ENCODE results near the gene MAML3. TPM values are rescaled to one million over a fixed set of nuclear protein-coding genes. Genes with fewer than 3 reads are reported as not detected.

Gene MAML3
- polyA plus RNA-seq, 6 donors from 2014 or later = 0.37 to 2.7 (median 1.1) TPM

DNA sequence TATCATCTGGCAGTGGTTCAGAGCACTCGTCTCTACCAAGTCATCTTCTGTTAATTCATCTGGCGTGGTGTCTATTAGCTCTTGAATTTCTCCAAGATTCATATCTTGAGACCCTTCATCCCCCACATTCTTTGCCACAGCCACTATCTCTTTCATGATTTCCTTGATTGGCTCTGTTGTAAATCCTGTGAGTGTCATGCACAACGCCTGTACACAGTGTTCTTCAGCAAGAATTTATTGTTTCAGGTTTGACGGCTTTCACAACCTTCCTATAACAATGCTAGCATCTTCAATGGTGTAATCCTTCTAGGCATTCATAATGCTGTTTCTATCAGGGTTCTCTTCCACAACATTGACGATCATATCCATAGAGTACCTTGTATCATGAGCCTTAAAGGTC is 457.5 kb downstream of the MAML3 start:
- Mint-ChIP-seq H3K36me3 (peaks cover 0 to 4% of the 10 kb centered on the region in 2 donors), H3K27me3 (no peaks in the 10 kb centered on the region), H3K4me3 (no peak overlapping the region), H3K27ac (no peak overlapping the region), H3K9me3 (peaks cover 0 to 12% (median 3%) of the 10 kb centered on the region in 7 donors), H3K4me1 (peaks cover 4 to 7% (median 4%) of the 10 kb centered on the region in 3 donors)
- ATAC-seq (ENCODE audit: low read depth in 2 of 2) (no peak), DNase-seq (no peak)

DNA sequence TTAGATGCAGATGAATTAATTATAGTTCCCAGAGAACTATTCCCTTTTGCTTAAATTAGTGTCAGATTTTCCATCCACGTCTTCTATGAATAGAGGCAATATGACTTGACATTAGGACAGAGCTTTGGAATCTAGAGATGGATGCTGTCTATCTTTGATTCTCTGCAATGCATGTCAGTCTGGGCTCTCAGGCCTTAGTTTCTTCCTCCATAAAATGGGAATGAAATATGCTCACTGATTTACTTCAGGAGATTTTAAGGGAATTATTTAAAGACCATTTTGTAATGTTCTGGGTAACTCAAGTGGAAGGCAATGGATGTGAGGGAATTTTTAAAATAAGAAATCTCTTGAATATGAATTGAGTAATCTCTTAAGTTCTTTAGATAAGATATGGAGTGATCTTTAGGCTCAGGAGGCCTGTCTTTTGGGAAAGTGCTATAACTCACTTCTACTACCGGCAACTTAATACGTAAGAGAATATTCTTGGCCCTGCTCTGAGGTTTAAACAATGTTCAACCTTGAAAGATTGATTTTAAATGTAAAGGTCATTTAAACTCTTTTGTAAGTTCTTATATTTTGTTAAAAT is 459.4 kb downstream of the MAML3 start:
- Mint-ChIP-seq H3K27ac (no peak overlapping the region), H3K4me1 (peaks cover 4 to 8% (median 7%) of the 10 kb centered on the region in 3 donors), H3K36me3 (peaks cover 0 to 4% of the 10 kb centered on the region in 2 donors), H3K9me3 (peaks cover 0 to 12% (median 3%) of the 10 kb centered on the region in 7 donors), H3K27me3 (no peaks in the 10 kb centered on the region), H3K4me3 (no peak overlapping the region)
- ATAC-seq (ENCODE audit: low read depth in 2 of 2) (no peak), DNase-seq (no peak)

DNA sequence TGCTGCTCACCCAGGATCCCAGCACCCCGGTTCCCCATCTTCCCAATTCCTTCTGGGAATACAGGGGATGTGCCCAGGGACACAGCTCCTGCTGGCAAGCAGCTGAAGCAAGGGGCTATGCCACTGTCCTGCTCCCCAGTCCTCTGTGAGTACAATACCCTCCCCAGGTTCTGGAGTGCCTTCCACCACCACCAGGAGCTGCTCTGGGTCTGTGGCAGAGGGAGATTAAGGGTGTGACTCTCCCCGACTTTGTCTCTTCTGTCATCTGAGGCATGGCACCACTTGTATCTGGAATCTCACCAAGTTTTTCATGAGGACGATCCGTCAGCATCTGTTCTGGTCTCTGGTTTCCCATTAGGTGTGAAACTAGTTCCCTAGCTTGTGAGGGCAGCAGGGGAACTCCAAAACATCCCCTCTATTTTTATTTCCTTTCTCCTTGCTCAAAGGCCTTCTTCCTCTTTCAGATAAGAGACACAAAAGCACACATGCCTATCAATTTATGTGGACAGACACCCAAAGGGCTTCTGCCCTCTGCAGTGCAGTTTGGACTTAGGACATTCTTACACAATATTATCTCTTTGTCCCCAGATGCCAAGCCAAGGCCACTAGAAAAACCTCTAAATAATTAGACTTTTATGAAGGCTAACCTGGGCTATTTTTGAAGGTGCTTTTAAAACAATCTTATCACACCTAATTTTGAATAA is 461.5 kb downstream of the MAML3 start:
- peak overlapping the region in 1 of 6 donors; percentile 16 for H3K27ac Mint-ChIP-seq
- no peaks in the 10 kb centered on the region for H3K27me3 Mint-ChIP-seq

DNA sequence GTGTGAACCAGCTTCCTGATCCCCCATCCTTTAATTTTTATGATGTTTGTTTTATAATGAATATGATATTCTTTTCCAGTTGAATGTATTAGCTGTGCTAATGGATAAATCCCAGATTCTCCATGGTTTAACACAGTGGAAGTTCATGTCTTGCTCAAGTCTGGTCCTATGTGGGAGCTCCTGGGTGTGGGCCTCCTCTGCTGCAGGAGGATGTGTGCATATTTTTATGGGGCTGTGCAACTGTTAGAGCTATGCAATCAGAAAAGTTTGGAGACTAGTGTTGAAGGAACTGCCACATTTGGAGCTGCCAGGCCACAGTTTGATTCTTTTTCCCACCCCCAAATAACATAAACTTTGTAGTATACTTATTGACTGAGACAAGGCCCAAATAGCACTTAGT is 463.6 kb downstream of the MAML3 start:
- H3K36me3 Mint-ChIP-seq = no peaks in the 10 kb centered on the region
- ATAC-seq (ENCODE audit: low read depth in 2 of 2) (no peak), DNase-seq (no peak)
- H3K27me3 Mint-ChIP-seq = no peaks in the 10 kb centered on the region
- no peaks in the 10 kb centered on the region for H3K9me3 Mint-ChIP-seq
- H3K4me3 Mint-ChIP-seq = no peak overlapping the region
- no peak overlapping the region for H3K27ac Mint-ChIP-seq
- H3K4me1 Mint-ChIP-seq = peaks cover 4 to 8% (median 7%) of the 10 kb centered on the region in 3 donors

More for the DNA sequence above, 461.5 kb downstream of the MAML3 start:
- H3K9me3 Mint-ChIP-seq = peaks cover 0 to 6% (median 0%) of the 10 kb centered on the region in 7 donors
- H3K4me3 Mint-ChIP-seq = no peak overlapping the region
- ATAC-seq (ENCODE audit: low read depth in 2 of 2) (peak in 1 of 2 donors; percentile 39), DNase-seq (no peak)
- peaks cover 4 to 8% (median 7%) of the 10 kb centered on the region in 3 donors for H3K4me1 Mint-ChIP-seq
- no peaks in the 10 kb centered on the region for H3K36me3 Mint-ChIP-seq

DNA sequence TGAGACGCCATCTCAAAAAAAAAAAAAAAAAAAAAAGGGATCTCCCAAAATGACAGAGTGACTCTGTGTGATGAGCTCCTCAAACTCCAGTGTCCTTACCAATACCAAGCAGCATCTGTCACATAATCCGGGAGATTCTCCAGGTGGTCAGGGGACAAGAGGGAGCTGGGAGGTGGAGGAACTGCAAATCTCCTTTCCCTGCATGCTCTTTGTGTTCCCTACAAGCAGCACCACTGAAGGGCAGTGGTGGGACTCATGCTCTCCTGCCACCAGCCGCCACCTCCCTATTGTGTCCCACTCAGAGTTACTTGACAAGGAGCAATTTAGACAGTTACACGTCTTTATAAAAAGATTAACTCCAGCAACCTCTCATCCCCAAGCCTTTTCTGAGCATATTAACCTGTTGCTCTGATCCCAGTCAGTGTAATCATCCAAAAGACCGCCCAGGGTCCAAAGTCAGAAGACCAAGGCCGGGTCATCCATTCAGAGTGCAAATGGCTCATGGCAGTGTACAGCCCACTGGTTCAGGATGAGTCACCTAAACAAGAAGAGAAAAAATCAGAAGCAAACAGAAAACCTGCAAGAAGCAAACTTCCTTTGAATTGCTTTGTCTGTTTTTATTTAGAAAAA is 464.8 kb downstream of the MAML3 start:
- Mint-ChIP-seq H3K4me3 (no peak overlapping the region), H3K9me3 (peaks cover 0 to 4% (median 0%) of the 10 kb centered on the region in 7 donors), H3K27me3 (no peaks in the 10 kb centered on the region), H3K27ac (no peak overlapping the region), H3K4me1 (peaks cover 4 to 8% (median 7%) of the 10 kb centered on the region in 3 donors), H3K36me3 (no peaks in the 10 kb centered on the region)
- DNase-seq (no peak), ATAC-seq (ENCODE audit: low read depth in 2 of 2) (no peak)

DNA sequence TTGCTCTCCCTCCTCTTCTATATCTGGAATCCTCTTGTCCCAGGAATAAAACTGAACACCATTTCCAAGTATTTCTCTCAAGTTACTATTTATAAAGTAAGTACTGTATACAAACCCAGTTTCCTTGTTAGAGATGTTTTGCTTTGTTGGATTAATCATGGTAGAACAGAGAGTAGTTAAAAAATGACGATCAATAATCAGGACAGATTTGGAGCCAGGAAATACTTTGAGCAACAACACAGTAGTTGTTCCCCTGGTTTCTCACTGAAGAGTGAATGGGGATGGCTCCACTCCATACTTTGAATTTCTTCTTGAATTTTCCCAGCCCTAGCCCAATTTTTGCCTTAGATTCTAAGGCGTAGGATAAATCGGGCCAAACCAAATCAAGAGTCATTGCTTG is 467.0 kb downstream of the MAML3 start:
- Mint-ChIP-seq H3K36me3 (no peaks in the 10 kb centered on the region), H3K27ac (no peak overlapping the region), H3K4me3 (no peak overlapping the region), H3K4me1 (peaks cover 0 to 3% (median 0%) of the 10 kb centered on the region in 3 donors), H3K27me3 (no peaks in the 10 kb centered on the region), H3K9me3 (peaks cover 0 to 4% (median 0%) of the 10 kb centered on the region in 7 donors)
- no peak for DNase-seq
- ATAC-seq (ENCODE audit: low read depth in 2 of 2) = no peak

DNA sequence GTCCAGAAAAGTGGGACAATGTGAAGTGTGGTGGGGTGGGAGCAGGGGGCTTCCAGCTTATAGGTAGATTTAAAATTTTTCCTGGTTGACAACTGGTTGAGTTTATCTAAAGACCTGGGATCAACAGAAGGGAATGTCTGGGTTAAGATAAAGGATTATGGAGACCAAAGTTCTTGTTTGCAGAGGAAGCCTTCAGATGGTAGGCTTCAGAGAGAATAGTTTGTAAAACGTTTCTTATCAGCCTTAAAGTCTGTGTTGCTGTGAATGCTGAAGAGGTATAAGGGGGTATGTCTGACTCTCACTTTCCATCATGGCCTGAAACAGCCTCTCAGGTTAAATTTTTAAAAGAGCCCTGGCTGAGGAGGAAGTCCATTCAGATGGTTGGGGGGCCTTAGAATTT is 467.9 kb downstream of the MAML3 start:
- no peak overlapping the region for H3K27ac Mint-ChIP-seq

DNA sequence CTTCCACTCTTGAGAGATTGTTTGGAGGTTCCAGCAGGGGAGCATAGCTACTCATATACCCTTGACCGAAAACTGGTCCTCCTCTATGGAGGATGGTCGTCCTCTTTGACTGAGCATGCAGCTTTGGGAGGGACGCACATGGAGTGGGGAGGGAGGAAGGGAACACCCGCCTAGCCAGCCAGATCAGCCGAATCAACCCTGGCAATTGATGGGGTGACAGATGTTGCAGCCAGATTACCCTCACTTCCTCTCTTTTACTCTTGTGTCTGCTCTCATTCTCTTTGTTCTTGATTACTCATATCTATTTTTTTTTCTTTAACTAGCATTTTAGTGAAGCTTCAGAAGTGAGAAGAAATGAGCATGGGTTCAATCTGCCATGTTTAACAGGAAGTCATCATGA is 468.8 kb downstream of the MAML3 start:
- H3K36me3 Mint-ChIP-seq = no peaks in the 10 kb centered on the region
- ATAC-seq (ENCODE audit: low read depth in 2 of 2) (no peak), DNase-seq (no peak)
- no peaks in the 10 kb centered on the region for H3K4me1 Mint-ChIP-seq
- peaks cover 0 to 4% (median 0%) of the 10 kb centered on the region in 7 donors for H3K9me3 Mint-ChIP-seq
- no peak overlapping the region for H3K4me3 Mint-ChIP-seq
- no peaks in the 10 kb centered on the region for H3K27me3 Mint-ChIP-seq
- no peak overlapping the region for H3K27ac Mint-ChIP-seq

More for the DNA sequence above, 467.9 kb downstream of the MAML3 start:
- Mint-ChIP-seq H3K9me3 (peaks cover 0 to 4% (median 0%) of the 10 kb centered on the region in 7 donors), H3K27me3 (no peaks in the 10 kb centered on the region), H3K36me3 (no peaks in the 10 kb centered on the region), H3K4me1 (peaks cover 0 to under 1% (median 0%) of the 10 kb centered on the region in 3 donors), H3K4me3 (no peak overlapping the region)
- DNase-seq (no peak), ATAC-seq (ENCODE audit: low read depth in 2 of 2) (no peak)

DNA sequence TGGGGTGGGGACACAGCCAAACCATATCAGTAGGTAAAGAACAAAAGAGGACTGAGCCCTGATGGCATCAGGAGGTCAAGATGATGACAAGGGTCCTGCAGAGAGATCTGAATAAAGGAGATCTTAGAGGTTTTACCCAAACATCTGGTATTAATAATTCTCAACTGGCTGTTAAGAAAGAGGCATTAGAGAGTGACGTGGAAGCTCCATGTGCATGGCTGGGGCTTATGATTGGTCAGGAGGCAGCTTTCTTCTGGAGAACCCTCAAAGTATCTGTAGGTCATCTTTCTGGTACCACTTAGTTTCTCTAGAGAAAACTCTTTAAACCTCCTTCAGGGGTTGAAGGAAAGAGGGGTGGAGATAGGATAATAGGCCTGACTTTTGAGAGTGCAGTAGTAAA is 469.6 kb downstream of the MAML3 start:
- Mint-ChIP-seq H3K27me3 (no peaks in the 10 kb centered on the region), H3K4me1 (no peaks in the 10 kb centered on the region), H3K27ac (no peak overlapping the region), H3K36me3 (no peaks in the 10 kb centered on the region), H3K4me3 (no peak overlapping the region), H3K9me3 (peaks cover 0 to 4% (median 0%) of the 10 kb centered on the region in 7 donors)
- ATAC-seq (ENCODE audit: low read depth in 2 of 2) = no peak
- DNase-seq = no peak

DNA sequence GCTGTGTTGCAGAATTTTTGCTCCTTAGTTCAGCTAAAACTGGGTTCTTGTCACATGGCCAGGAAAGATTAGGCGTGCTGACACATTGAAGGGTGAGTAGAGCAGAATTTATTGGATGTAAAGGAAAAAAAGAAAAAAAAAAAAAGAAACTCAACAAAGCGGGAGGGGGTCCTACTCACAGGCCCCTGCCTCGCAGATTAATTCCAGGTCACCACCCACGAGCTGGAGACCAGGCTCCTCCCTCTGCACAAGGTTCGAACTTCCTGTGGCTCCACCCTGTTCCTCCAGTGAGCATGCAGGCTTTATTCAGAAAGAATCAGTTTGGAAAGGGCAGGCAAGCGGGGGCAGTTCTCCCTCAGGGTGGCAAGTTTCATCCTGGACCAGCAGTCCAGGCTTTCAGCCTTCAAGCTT is 471.2 kb downstream of the MAML3 start:
- DNase-seq = no peak
- Mint-ChIP-seq H3K27me3 (no peaks in the 10 kb centered on the region), H3K36me3 (no peaks in the 10 kb centered on the region), H3K9me3 (peaks cover 0 to 4% (median 0%) of the 10 kb centered on the region in 7 donors), H3K4me1 (no peaks in the 10 kb centered on the region), H3K27ac (no peak overlapping the region), H3K4me3 (no peak overlapping the region)
- ATAC-seq (ENCODE audit: low read depth in 2 of 2) = no peak

DNA sequence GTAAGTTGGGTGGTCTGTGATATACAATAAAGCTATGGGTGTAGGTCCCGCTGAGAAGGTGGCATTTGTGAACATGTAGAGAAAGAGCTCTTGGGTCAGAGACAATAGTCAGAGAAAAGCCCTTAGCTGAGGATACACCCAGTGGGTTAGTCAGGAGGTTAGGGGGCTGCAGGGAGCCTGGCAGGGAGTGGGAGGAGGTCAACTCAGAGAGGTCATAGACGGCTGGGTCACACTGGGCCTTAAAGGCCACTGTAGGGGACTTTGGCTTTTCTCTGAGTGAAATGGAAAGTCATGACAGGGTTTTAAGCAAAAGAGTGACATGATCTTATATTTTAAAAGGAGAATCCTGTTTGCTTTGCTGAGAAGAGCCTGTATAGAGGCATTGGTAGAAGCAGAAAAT is 471.7 kb downstream of the MAML3 start:
- H3K4me3 Mint-ChIP-seq = no peak overlapping the region
- ATAC-seq (ENCODE audit: low read depth in 2 of 2) (no peak), DNase-seq (no peak)
- H3K36me3 Mint-ChIP-seq = no peaks in the 10 kb centered on the region
- H3K9me3 Mint-ChIP-seq = peaks cover 0 to 4% (median 0%) of the 10 kb centered on the region in 7 donors
- no peak overlapping the region for H3K27ac Mint-ChIP-seq
- no peaks in the 10 kb centered on the region for H3K4me1 Mint-ChIP-seq
- H3K27me3 Mint-ChIP-seq = no peaks in the 10 kb centered on the region

DNA sequence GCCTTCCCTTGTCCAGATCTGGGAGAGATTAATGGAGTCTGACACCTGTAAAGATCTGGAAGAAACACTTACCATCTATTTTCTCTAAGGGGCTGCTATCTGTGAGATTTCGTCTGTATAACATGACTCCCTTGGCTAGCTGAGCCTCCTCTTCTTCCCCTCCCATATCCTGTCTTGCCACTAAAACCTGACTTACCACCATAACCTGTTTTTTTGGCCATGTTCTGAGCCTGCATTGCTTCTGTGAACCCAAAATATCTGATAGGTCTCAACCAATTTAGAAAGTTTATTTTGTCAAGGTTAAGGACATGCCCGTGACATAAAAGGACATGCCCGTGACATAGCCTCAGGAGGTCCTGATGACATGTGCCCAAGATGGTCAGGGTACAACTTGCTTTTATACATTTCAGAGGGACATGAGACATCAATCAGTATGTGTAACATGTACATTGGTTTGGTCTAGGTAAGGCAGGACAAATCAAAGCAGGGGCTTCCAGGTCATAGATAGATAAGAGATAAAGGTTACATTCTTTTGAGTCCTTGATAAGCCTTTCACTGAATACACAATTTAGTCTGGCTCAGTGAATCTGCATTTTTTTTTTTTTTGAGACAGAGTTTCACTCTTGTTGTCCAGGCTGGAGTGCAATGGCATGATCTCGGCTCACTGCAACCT is 476.9 kb downstream of the MAML3 start:
- H3K9me3 Mint-ChIP-seq = no peaks in the 10 kb centered on the region
- H3K36me3 Mint-ChIP-seq = no peaks in the 10 kb centered on the region
- H3K27me3 Mint-ChIP-seq = no peaks in the 10 kb centered on the region
- peak overlapping the region in 1 of 6 donors; percentile 7 for H3K27ac Mint-ChIP-seq
- H3K4me1 Mint-ChIP-seq = peaks cover 13 to 22% (median 19%) of the 10 kb centered on the region in 3 donors
- ATAC-seq (ENCODE audit: low read depth in 2 of 2) = no peak
- DNase-seq = no peak
- no peak overlapping the region for H3K4me3 Mint-ChIP-seq

DNA sequence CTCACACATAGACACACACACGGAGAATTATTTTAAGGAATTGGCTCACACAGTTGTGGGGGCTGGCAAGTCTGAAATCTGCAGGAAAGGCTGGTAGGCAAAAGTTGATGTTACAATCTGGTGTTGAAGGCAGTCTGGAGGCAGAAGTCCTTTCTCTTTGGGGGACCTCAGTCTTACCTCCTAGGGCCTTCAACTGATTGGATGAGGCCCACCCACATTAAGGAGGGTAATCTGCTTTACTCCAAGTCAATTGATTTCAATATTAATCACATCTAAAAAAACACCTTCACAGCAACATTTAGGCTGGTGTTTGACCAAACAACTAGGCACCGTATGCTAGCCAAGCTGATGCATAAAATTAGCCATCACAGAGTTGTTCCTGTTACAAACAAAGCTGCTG is 477.6 kb downstream of the MAML3 start:
- Mint-ChIP-seq H3K4me1 (peaks cover 13 to 22% (median 19%) of the 10 kb centered on the region in 3 donors), H3K4me3 (peak overlapping the region in 1 of 8 donors; percentile 34), H3K36me3 (no peaks in the 10 kb centered on the region), H3K27me3 (no peaks in the 10 kb centered on the region), H3K27ac (peak overlapping the region in 1 of 6 donors; percentile 87), H3K9me3 (no peaks in the 10 kb centered on the region)
- ATAC-seq (ENCODE audit: low read depth in 2 of 2) (no peak), DNase-seq (no peak)
